ENCODE measurements around the gene ANO2. TPM values are rescaled to one million over a fixed set of nuclear protein-coding genes. Genes with fewer than 3 reads are reported as not detected.

The ANO2 gene
- polyA plus RNA-seq, 1 donor from 2014 or later: 1.8 TPM

- H3K27ac ChIP-seq (ENCODE audit: low read length): no peak overlapping the region
- H3K9me3 ChIP-seq (ENCODE audit: low read length): no peaks in the 10 kb centered on the region
- H3K27me3 ChIP-seq (ENCODE audit: insufficient read depth, low read depth, low read length): no peaks in the 10 kb centered on the region
- H3K36me3 ChIP-seq (ENCODE audit: insufficient read depth, low read length): no peaks in the 10 kb centered on the region
- no peaks in the 10 kb centered on the region for H3K79me2 ChIP-seq (replicated peaks; ENCODE audit: insufficient read depth, low read length)
- H3K9ac ChIP-seq (ENCODE audit: low read length): no peak overlapping the region
- H3K4me3 ChIP-seq (ENCODE audit: low read length): no peak overlapping the region
- H3F3A ChIP-seq (ENCODE audit: insufficient read depth, low read length, poor library complexity, severe bottlenecking): no peaks in the 10 kb centered on the region
- H4K20me1 ChIP-seq (ENCODE audit: insufficient read depth): no peaks in the 10 kb centered on the region
- no peaks in the 10 kb centered on the region for H3K9me2 ChIP-seq (ENCODE audit: insufficient read depth, low read length)
- TF ChIP-seq EZH2 (IDR thresholded peaks at IDR 0.05; ENCODE audit: borderline replicate concordance, insufficient read depth, low read length, poor library complexity, severe bottlenecking): no peak
- TF ChIP-seq EP300 (conservative IDR thresholded peaks at IDR 0.05; ENCODE audit: poor library complexity, severe bottlenecking): no peak
- no peak for TF ChIP-seq MXI1 (conservative IDR thresholded peaks at IDR 0.05; ENCODE audit: poor library complexity, severe bottlenecking)
- TF ChIP-seq RAD21 (conservative IDR thresholded peaks at IDR 0.05): no peak
- TF ChIP-seq SMC3 (conservative IDR thresholded peaks at IDR 0.05; ENCODE audit: poor library complexity): no peak
- TF ChIP-seq POLR2AphosphoS5 (IDR thresholded peaks at IDR 0.05): no peak
- no peak for TF ChIP-seq TAF1 (IDR thresholded peaks at IDR 0.05; ENCODE audit: low read depth)
- TF ChIP-seq, protein P1, sequence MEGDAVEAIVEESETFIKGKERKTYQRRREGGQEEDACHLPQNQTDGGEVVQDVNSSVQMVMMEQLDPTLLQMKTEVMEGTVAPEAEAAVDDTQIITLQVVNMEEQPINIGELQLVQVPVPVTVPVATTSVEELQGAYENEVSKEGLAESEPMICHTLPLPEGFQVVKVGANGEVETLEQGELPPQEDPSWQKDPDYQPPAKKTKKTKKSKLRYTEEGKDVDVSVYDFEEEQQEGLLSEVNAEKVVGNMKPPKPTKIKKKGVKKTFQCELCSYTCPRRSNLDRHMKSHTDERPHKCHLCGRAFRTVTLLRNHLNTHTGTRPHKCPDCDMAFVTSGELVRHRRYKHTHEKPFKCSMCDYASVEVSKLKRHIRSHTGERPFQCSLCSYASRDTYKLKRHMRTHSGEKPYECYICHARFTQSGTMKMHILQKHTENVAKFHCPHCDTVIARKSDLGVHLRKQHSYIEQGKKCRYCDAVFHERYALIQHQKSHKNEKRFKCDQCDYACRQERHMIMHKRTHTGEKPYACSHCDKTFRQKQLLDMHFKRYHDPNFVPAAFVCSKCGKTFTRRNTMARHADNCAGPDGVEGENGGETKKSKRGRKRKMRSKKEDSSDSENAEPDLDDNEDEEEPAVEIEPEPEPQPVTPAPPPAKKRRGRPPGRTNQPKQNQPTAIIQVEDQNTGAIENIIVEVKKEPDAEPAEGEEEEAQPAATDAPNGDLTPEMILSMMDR (IDR thresholded peaks at IDR 0.05; ENCODE audit: poor library complexity, severe bottlenecking): no peak
- no peak for TF ChIP-seq REST (IDR thresholded peaks at IDR 0.05; ENCODE audit: borderline replicate concordance)
- H2AFZ ChIP-seq (ENCODE audit: low read depth, low read length): no peak overlapping the region
- no peak overlapping the region for H3K4me2 ChIP-seq (ENCODE audit: low read length)
These were observed 345.7 kb downstream of the ANO2 start for GRCh38 chr12:5599378-5599777.

DNA sequence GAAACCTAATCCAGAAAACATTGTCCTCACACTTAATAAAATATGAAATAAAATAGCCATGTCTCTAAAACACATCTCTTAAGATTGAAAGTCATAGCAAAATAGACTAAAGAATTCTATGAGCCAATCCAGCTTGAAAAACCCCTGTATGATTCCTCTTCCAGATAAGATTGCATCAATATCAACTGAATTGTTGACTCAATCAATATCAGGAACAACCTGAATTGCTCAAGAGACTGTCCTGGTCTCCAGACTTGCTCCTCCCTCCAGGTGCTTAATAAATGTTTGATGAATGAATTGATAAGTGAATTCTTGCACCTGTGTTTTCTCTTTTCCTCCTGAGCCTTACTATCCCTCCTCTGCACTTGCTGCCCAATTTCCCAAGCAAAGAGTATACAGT, 351.1 kb downstream of the ANO2 start:
- TF ChIP-seq, protein P1 (IDR thresholded peaks at IDR 0.05; ENCODE audit: poor library complexity, severe bottlenecking): no peak
- TF ChIP-seq EZH2 (IDR thresholded peaks at IDR 0.05; ENCODE audit: borderline replicate concordance, insufficient read depth, low read length, poor library complexity, severe bottlenecking) (no peak), POLR2AphosphoS5 (IDR thresholded peaks at IDR 0.05) (no peak), RAD21 (conservative IDR thresholded peaks at IDR 0.05) (no peak), MXI1 (conservative IDR thresholded peaks at IDR 0.05; ENCODE audit: poor library complexity, severe bottlenecking) (no peak), SMC3 (conservative IDR thresholded peaks at IDR 0.05; ENCODE audit: poor library complexity) (no peak), TAF1 (IDR thresholded peaks at IDR 0.05; ENCODE audit: low read depth) (no peak), EP300 (conservative IDR thresholded peaks at IDR 0.05; ENCODE audit: poor library complexity, severe bottlenecking) (no peak), REST (IDR thresholded peaks at IDR 0.05; ENCODE audit: borderline replicate concordance) (no peak)
- Histone ChIP-seq H3K4me2 (ENCODE audit: low read length) (no peak overlapping the region), H3K27me3 (ENCODE audit: insufficient read depth, low read depth, low read length) (no peaks in the 10 kb centered on the region), H3K9me2 (ENCODE audit: insufficient read depth, low read length) (no peaks in the 10 kb centered on the region), H3K4me3 (ENCODE audit: low read length) (no peak overlapping the region), H3F3A (ENCODE audit: insufficient read depth, low read length, poor library complexity, severe bottlenecking) (no peaks in the 10 kb centered on the region), H4K20me1 (ENCODE audit: insufficient read depth) (no peaks in the 10 kb centered on the region), H3K9me3 (ENCODE audit: low read length) (no peaks in the 10 kb centered on the region), H3K9ac (ENCODE audit: low read length) (no peak overlapping the region), H2AFZ (ENCODE audit: low read depth, low read length) (no peak overlapping the region), H3K36me3 (ENCODE audit: insufficient read depth, low read length) (no peaks in the 10 kb centered on the region), H3K27ac (ENCODE audit: low read length) (no peak overlapping the region), H3K79me2 (replicated peaks; ENCODE audit: insufficient read depth, low read length) (no peaks in the 10 kb centered on the region)

All from neural cell (in vitro differentiated cells).